Progenitor cell of endocrine pancreas (in vitro differentiated cells): ENCODE measurements around the gene DNM3. TPM values are rescaled to one million over a fixed set of nuclear protein-coding genes. Genes with fewer than 3 reads are reported as not detected.

ENCODE experiments used
- DNase-seq: peaks from one replicate; pipeline ENCODE4 v3.0.0; 2021; ENCODE audit warnings: low spot score; ENCODE audit not compliant: unreplicated experiment
- H3K27ac Mint-ChIP-seq: 2 replicates; pipeline ENCODE4 v1.8.0; 2021; ENCODE audit warnings: mild to moderate bottlenecking, moderate library complexity, mixed read lengths
- H3K27me3 Mint-ChIP-seq: 2 replicates; pipeline ENCODE4 v1.8.0; 2021; ENCODE audit warnings: mixed read lengths
- H3K36me3 Mint-ChIP-seq: 2 replicates; pipeline ENCODE4 v1.8.0; 2022; ENCODE audit warnings: mixed read lengths; ENCODE audit not compliant: insufficient read depth
- H3K4me1 Mint-ChIP-seq: 2 replicates; pipeline ENCODE4 v1.8.0; 2021; ENCODE audit warnings: low read depth, mixed read lengths
- H3K4me3 Mint-ChIP-seq: 2 replicates; pipeline ENCODE4 v1.8.0; 2021; ENCODE audit warnings: low read depth, mild to moderate bottlenecking, moderate library complexity, mixed read lengths
- H3K9me3 Mint-ChIP-seq: 2 replicates; pipeline ENCODE4 v1.8.0; 2021; ENCODE audit warnings: low read depth, mixed read lengths
- total RNA-seq: library from RNA; stranded (reverse); gene quantifications from 2 replicates; pipeline ENCODE4 v1.2.1, GENCODE V29; 2021
- TF ChIP-seq, protein P1 (sequence below): fragments of 200-600 bp; sonication (generic); IDR thresholded peaks from one replicate; pipeline ENCODE4 v1.5.0; 2021; ENCODE audit warnings: antibody characterized with exemption, mild to moderate bottlenecking; ENCODE audit not compliant: unreplicated experiment

The DNM3 gene
- total RNA-seq, 1 donor from 2014 or later = 0.48 TPM

GRCh38 chr1:172167796-172168596 is 326.7 kb downstream of the DNM3 start:
- H3K36me3 Mint-ChIP-seq = no peaks in the 10 kb centered on the region
- H3K4me3 Mint-ChIP-seq = no peak overlapping the region
- H3K27ac Mint-ChIP-seq = no peak overlapping the region
- H3K27me3 Mint-ChIP-seq = no peaks in the 10 kb centered on the region
- no peaks in the 10 kb centered on the region for H3K9me3 Mint-ChIP-seq
- H3K4me1 Mint-ChIP-seq = peaks cover 9% of the 10 kb centered on the region
- TF ChIP-seq, protein P1, sequence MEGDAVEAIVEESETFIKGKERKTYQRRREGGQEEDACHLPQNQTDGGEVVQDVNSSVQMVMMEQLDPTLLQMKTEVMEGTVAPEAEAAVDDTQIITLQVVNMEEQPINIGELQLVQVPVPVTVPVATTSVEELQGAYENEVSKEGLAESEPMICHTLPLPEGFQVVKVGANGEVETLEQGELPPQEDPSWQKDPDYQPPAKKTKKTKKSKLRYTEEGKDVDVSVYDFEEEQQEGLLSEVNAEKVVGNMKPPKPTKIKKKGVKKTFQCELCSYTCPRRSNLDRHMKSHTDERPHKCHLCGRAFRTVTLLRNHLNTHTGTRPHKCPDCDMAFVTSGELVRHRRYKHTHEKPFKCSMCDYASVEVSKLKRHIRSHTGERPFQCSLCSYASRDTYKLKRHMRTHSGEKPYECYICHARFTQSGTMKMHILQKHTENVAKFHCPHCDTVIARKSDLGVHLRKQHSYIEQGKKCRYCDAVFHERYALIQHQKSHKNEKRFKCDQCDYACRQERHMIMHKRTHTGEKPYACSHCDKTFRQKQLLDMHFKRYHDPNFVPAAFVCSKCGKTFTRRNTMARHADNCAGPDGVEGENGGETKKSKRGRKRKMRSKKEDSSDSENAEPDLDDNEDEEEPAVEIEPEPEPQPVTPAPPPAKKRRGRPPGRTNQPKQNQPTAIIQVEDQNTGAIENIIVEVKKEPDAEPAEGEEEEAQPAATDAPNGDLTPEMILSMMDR = no peak
- DNase-seq = no peak

DNA sequence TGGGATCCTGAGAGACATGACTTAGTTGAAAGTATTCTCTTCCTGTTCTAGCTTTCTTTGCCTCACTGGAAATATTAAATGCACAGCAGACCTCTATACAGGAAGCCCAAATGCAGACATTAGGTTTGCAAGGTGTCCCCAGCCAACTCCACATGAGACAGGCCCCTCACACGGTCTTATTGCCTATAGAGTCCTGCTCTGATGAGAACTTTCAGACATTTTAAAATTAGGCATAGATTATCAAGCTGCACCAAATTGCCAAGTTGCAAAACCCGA is 327.2 kb downstream of the DNM3 start:
- Mint-ChIP-seq H3K27me3 (no peaks in the 10 kb centered on the region), H3K9me3 (no peaks in the 10 kb centered on the region), H3K36me3 (no peaks in the 10 kb centered on the region), H3K27ac (no peak overlapping the region), H3K4me3 (no peak overlapping the region), H3K4me1 (peaks cover 9% of the 10 kb centered on the region)
- DNase-seq = no peak
- TF ChIP-seq, protein P1 = no peak

DNA sequence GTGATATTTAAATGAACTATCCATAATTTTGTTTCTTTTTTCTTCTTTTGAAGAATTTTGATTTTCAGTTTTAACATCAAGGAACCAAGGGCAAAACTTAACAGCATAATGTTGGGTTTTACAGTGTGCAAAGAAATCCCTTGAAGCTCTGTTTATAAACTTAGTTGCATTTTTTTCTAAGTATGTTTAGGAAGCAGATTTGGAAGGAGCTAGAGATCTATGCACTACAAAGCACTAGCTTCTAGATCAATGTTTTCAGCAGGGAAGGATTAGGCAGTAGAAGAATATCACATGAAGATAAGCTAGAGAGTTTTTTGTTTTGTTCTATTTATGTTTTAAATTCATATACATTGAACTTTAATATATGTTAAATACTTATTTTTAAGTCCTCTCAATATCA is 328.5 kb downstream of the DNM3 start:
- Mint-ChIP-seq H3K27me3 (no peaks in the 10 kb centered on the region), H3K27ac (no peak overlapping the region), H3K36me3 (no peaks in the 10 kb centered on the region), H3K9me3 (no peaks in the 10 kb centered on the region), H3K4me3 (no peak overlapping the region), H3K4me1 (peaks cover 9% of the 10 kb centered on the region)
- TF ChIP-seq, protein P1 = no peak
- no peak for DNase-seq

GRCh38 chr1:172172352-172172831 is 331.1 kb downstream of the DNM3 start:
- Mint-ChIP-seq H3K27me3 (no peaks in the 10 kb centered on the region), H3K36me3 (no peaks in the 10 kb centered on the region), H3K4me1 (peaks cover 12% of the 10 kb centered on the region), H3K9me3 (no peaks in the 10 kb centered on the region), H3K4me3 (no peak overlapping the region), H3K27ac (no peak overlapping the region)
- TF ChIP-seq, protein P1 = no peak
- DNase-seq = no peak

DNA sequence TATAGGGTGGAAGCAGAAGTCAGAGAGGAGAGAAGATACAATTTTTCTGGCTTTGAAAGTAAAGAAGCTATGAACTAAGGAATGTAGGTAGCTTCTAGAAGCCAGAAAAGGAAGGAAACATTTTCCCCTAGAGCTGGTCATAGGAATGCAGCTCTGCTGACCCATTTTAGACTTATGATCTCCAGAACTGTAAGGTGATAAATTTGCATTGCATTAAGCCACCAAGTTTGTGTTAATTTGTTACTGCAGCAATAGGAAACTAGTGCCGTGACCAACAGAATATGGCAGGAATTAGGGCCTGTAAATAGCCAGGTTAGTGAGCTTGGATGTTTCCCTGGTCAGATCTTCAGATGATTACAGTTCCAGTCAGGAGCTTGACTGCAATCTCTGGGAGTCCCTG is 334.9 kb downstream of the DNM3 start:
- Mint-ChIP-seq H3K4me3 (no peak overlapping the region), H3K9me3 (no peaks in the 10 kb centered on the region), H3K27ac (no peak overlapping the region), H3K36me3 (no peaks in the 10 kb centered on the region), H3K4me1 (peaks cover 11% of the 10 kb centered on the region), H3K27me3 (no peaks in the 10 kb centered on the region)
- TF ChIP-seq, protein P1 = no peak
- DNase-seq = no peak
